ENCODE data around the gene RANBP17. TPM values are rescaled to one million over a fixed set of nuclear protein-coding genes. Genes with fewer than 3 reads are reported as not detected.

Gene RANBP17
- polyA plus RNA-seq, 1 of the 3 experiments (the other 2 are of a cell fraction): 6.0 TPM

DNA sequence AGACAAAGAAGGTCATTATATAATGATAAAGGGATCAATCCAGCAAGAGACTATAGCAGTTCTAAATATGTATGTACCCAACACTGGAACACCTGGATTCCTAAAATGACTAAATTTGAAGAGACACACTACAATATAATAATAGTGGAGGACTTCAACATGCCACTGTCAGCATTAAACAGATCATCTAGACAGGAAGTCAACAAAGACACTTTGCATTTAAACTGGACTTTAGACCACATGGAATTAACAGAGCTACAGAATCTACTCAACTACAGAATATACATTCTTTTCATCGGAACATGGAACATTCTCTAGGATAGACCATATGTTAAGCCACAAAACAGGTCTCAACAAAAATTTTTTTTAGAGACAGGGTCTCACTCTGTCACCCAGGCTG, 388.9 kb downstream of the RANBP17 start:
- H3K36me3 ChIP-seq (replicated peaks in 1 of 2; ENCODE audit: control insufficient read depth in 1 of 2, insufficient read depth in 2 of 2, low read length in 1 of 2): no peaks in the 10 kb centered on the region
- peaks cover 10% of the 10 kb centered on the region; the same call in 1 of the 2 replicates for H3K9me3 ChIP-seq
- H3K4me1 ChIP-seq (ENCODE audit: control insufficient read depth in 1 of 2, insufficient read depth in 2 of 2, low read depth in 1 of 2, low read length in 1 of 2): no peaks in the 10 kb centered on the region
- DNase-seq: no peak
- POLR2A ChIA-PET: no interaction called here
- H3K9me2 ChIP-seq: no peaks in the 10 kb centered on the region
- H3K9ac ChIP-seq: no peak overlapping the region
- H3K4me3 ChIP-seq (ENCODE audit: low read depth in 2 of 2, low read length in 1 of 2): no peak overlapping the region
- H3K27me3 ChIP-seq (ENCODE audit: insufficient read depth): no peaks in the 10 kb centered on the region
- H3K4me2 ChIP-seq: no peak overlapping the region
- TF ChIP-seq RCOR1 (IDR thresholded peaks at IDR 0.05; ENCODE audit: low read length): no peak
- TF ChIP-seq TAF1 (IDR thresholded peaks at IDR 0.05; ENCODE audit: borderline replicate concordance, low read depth, low read length): no peak
- TF ChIP-seq GABPA (IDR thresholded peaks at IDR 0.05; ENCODE audit: low read depth): no peak
- TF ChIP-seq EZH2phosphoT487 (IDR thresholded peaks at IDR 0.05; ENCODE audit: borderline replicate concordance, low read depth): no peak
- CTCF ChIA-PET: interaction anchor here (1.0 kb wide), 1 partner anchor 91 kb away, joined by 4 read pairs; no protein-coding TSS in a partner anchor
- no peak overlapping the region for H2AFZ ChIP-seq (ENCODE audit: low read depth)
- no peaks in the 10 kb centered on the region for H4K20me1 ChIP-seq (ENCODE audit: insufficient read depth)
- no peak overlapping the region for H3K27ac ChIP-seq (ENCODE audit: low read depth in 2 of 2, low read length in 1 of 2)
- WGBS (ENCODE audit: low lambda C conversion rate): 94% methylated on average over 1 of the region's 1 CpG
- H3F3A ChIP-seq (replicated peaks; ENCODE audit: insufficient read depth): no peaks in the 10 kb centered on the region
- no peaks in the 10 kb centered on the region for H3K79me2 ChIP-seq (ENCODE audit: insufficient read depth)

DNA sequence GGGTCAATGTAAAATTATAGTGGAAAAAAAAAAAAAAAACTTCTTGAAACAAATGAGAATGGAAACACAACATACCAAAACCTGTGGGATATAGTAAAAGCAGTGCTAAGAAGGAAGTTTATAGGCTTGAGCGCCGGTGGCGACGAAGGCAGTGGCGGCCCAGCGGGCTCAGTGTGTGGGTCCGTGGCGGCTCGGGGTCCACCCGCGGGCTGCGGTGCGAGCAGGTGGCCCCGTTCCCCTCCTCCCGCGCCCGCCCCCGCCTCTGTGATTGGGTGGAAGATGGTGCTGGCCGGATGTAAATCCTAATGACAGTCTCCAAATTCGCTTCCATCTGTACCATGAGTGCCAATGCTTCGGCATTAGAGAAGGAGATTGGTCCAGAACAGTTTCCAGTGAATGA, 389.7 kb downstream of the RANBP17 start:
- Histone ChIP-seq H3K27ac (ENCODE audit: low read depth in 2 of 2, low read length in 1 of 2) (no peak overlapping the region), H3K4me3 (ENCODE audit: low read depth in 2 of 2, low read length in 1 of 2) (no peak overlapping the region), H3K36me3 (replicated peaks in 1 of 2; ENCODE audit: control insufficient read depth in 1 of 2, insufficient read depth in 2 of 2, low read length in 1 of 2) (no peaks in the 10 kb centered on the region), H3K9ac (no peak overlapping the region), H2AFZ (ENCODE audit: low read depth) (no peak overlapping the region), H3F3A (replicated peaks; ENCODE audit: insufficient read depth) (no peaks in the 10 kb centered on the region), H4K20me1 (ENCODE audit: insufficient read depth) (no peaks in the 10 kb centered on the region), H3K4me2 (no peak overlapping the region), H3K4me1 (ENCODE audit: control insufficient read depth in 1 of 2, insufficient read depth in 2 of 2, low read depth in 1 of 2, low read length in 1 of 2) (no peaks in the 10 kb centered on the region), H3K79me2 (ENCODE audit: insufficient read depth) (no peaks in the 10 kb centered on the region), H3K9me3 (peaks cover 10% of the 10 kb centered on the region; the same call in 1 of the 2 replicates), H3K9me2 (no peaks in the 10 kb centered on the region), H3K27me3 (ENCODE audit: insufficient read depth) (no peaks in the 10 kb centered on the region)
- POLR2A ChIA-PET: no interaction called here
- CTCF ChIA-PET: no interaction called here
- no peak for DNase-seq
- TF ChIP-seq MAX (IDR thresholded peaks at IDR 0.05; ENCODE audit: low read depth): no peak
- TF ChIP-seq IRF3 (IDR thresholded peaks at IDR 0.05; ENCODE audit: low read depth, low read length): no peak
- no peak for TF ChIP-seq SIN3A (IDR thresholded peaks at IDR 0.05; ENCODE audit: borderline replicate concordance, low read depth, low read length)
- no peak for TF ChIP-seq USF1 (IDR thresholded peaks at IDR 0.05; ENCODE audit: borderline replicate concordance, low read depth)
- TF ChIP-seq YY1 (IDR thresholded peaks at IDR 0.05; ENCODE audit: low read depth): no peak
- no peak for TF ChIP-seq SMC3 (IDR thresholded peaks at IDR 0.05; ENCODE audit: low read depth, low read length)
- no peak for TF ChIP-seq RXRA (IDR thresholded peaks at IDR 0.05; ENCODE audit: borderline replicate concordance, low read depth)
- TF ChIP-seq EP300 (IDR thresholded peaks at IDR 0.05; ENCODE audit: borderline replicate concordance in 1 of 2, low read depth in 1 of 2, low read length in 1 of 2): no peak
- no peak for TF ChIP-seq GABPA (IDR thresholded peaks at IDR 0.05; ENCODE audit: low read depth)
- no peak for TF ChIP-seq CHD2 (IDR thresholded peaks at IDR 0.05; ENCODE audit: low read length, partially characterized antibody)
- no peak for TF ChIP-seq RFX5 (IDR thresholded peaks at IDR 0.05; ENCODE audit: low read length)
- 92% methylated on average over 21 of the region's 21 CpGs for WGBS (ENCODE audit: low lambda C conversion rate)

Measured in SK-N-SH (cell line).